LNCaP clone FGC (cell line): ENCODE measurements around the gene ARHGEF37.

ENCODE experiments used
- DNase-seq: peaks from one replicate; pipeline ENCODE4 v3.0.0-alpha.2; 2011; ENCODE audit warnings: low read depth
- H3K4me3 ChIP-seq: 2 replicates; pipeline ENCODE4 v1.5.1; 2011; ENCODE audit warnings: mild to moderate bottlenecking, low read depth, low read length, control low read depth
- CTCF ChIP-seq: IDR thresholded peaks from 2 replicates; pipeline ENCODE4 v1.5.1; 2012; ENCODE audit warnings: mild to moderate bottlenecking; ENCODE audit not compliant: control insufficient read depth, insufficient read depth; ENCODE audit errors: extremely low read depth

The ARHGEF37 gene

DNA sequence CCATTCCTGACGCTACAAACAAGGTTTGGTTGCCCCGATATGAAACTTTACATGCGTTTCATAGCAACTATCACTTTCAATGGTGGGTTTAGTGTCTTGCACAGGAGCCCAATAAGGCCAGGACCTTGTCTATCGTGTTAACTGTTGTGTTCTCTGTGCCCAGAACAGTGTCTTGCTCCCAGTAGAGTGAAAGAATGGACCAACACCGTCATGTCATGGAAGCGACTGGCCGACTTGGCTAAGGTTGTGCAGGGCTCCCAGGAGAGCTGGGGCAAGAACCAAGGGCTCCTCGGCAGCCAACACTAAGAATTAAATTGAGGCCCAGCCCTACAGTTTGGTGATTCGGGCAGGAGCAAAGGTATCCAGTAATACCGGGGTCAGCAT lies 498 bp upstream of the ARHGEF37 start:
- peak overlapping the region; percentile 52 for H3K4me3 ChIP-seq
- TF ChIP-seq CTCF = no peak
- no peak for DNase-seq

- TF ChIP-seq CTCF = no peak
- H3K4me3 ChIP-seq = peak overlapping the region; percentile 52
- peak; percentile 61 for DNase-seq
Measured at GRCh38 chr5:149581931-149582768, 852 bp downstream of the ARHGEF37 start.

DNA sequence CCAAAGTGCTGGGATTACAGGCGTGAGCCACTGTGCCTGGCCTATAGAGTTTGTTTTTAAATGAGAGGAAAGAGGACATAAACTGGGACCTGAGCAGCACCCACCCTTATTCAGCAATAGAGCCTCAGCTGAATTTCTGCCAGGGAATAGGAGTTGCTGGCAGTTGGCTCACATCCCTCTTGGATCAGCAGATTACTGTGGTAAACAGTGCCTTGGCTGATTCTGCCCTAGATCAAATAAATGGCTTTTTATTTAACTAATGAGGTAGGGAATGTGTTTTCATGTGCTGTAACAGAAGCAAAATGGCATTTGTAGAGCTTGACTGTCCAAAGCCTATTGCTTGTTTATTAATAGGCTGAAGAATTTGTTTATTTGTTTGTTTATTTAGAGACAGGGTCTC lies 2.1 kb downstream of the ARHGEF37 start:
- H3K4me3 ChIP-seq = no peak overlapping the region
- peak; percentile 93 for DNase-seq

DNA sequence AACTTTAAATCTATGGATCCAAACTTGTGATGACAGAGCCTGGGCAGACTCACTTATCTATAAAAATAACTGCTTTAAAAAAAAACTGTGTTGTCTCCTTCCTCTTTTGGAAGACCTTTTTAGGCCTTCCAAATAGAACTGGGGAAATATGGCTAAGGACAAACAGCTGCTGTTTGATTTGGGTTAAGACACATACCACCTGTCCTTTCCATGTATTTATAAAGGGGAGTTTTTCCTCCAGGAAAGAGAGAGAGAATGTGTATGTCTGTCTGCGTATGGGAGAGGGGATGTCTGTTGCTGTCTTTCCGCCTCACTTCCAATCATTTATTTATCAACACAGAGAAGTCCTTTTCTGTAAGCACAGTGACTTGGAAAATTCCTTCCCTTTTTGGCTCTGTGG lies 2.8 kb downstream of the ARHGEF37 start:
- DNase-seq = no peak
- no peak overlapping the region for H3K4me3 ChIP-seq
- no peak for TF ChIP-seq CTCF

More for the DNA sequence above, 2.1 kb downstream of the ARHGEF37 start:
- TF ChIP-seq CTCF = no peak

GRCh38 chr5:149585910-149586309 lies 4.6 kb downstream of the ARHGEF37 start:
- TF ChIP-seq CTCF = no peak
- H3K4me3 ChIP-seq = no peak overlapping the region
- no peak for DNase-seq

DNA sequence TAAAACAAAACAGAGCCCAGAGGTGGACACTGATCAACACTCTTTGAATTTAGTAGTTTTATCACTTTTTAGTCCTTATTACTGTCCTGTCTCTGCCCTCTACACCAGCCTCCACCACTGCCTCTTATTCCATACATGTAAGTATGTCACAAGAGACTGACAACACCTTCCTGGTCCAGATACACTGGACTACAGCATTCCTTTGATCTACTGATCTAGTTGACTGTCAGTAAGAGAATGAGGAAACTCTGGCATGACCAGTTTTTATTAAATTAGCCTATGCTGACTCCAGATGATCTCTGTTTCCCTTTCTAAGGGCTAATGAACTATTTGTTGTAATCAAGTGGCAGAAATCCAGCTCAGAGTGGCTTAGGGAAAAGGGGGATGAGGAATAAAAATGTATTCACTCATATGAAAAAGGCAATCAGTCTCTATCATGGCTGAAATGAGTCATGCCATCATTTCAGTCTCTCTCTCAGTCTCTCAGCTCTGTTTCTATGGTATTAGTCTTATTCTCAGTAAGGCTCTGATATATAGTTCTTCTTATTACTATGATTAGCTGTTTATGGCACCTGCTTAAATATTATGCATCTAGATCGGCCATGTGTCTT lies 5.5 kb downstream of the ARHGEF37 start:
- peak; percentile 37 for DNase-seq
- H3K4me3 ChIP-seq = no peak overlapping the region
- no peak for TF ChIP-seq CTCF
